ENCODE measurements around the gene API5. TPM values are rescaled to one million over a fixed set of nuclear protein-coding genes. Genes with fewer than 3 reads are reported as not detected.

The API5 gene
- total and polyA plus RNA-seq, 10 of the 15 experiments (the other 5 are each of a cell fraction or from before 2014, with no cell fraction given), result 52.0 to 193 (median 106) TPM

GRCh38 chr11:43278193-43278956 is 33.4 kb upstream of the API5 start:
- Histone ChIP-seq H3K4me1 (ENCODE audit: control insufficient read depth, insufficient read depth, low read length) (no peaks in the 10 kb centered on the region), H3K4me3 (no peak overlapping the region), H3K27ac (ENCODE audit: control insufficient read depth, insufficient read depth) (no peak overlapping the region), H3K36me3 (ENCODE audit: control insufficient read depth in 2 of 2, insufficient read depth in 2 of 2, low read length in 1 of 2) (no peaks in the 10 kb centered on the region), H4K20me1 (ENCODE audit: control insufficient read depth, insufficient read depth) (no peaks in the 10 kb centered on the region), H3K4me2 (ENCODE audit: control insufficient read depth, insufficient read depth) (no peak overlapping the region), H3K9me3 (replicated peaks; ENCODE audit: control insufficient read depth, insufficient read depth, low read length) (no peaks in the 10 kb centered on the region), H3K79me2 (ENCODE audit: control insufficient read depth, insufficient read depth, low read length) (no peaks in the 10 kb centered on the region), H3K27me3 (replicated peaks in 1 of 2; ENCODE audit: control insufficient read depth in 2 of 2, insufficient read depth in 2 of 2, low read length in 1 of 2) (no peaks in the 10 kb centered on the region), H2AFZ (ENCODE audit: control insufficient read depth, low read depth, low read length) (no peak overlapping the region), H3K9ac (ENCODE audit: control insufficient read depth, insufficient read depth, low read length) (no peak overlapping the region)
- RAD21 ChIA-PET (ENCODE audit: unreplicated experiment), result interaction anchor here (0.7 to 2.3 kb wide), 12 partner anchors 18 to 754 kb away, joined by 3 to 12 read pairs (median 4); no protein-coding TSS in a partner anchor
- intact Hi-C loops (cut with micrococcal nuclease; ENCODE audit: unreplicated experiment) (loop anchor here (1.0 to 2.0 kb wide), 2 partner anchors 508 to 1818 kb away; no protein-coding TSS in a partner anchor), in situ Hi-C loops (cut with MboI) (no loop called here)
- no TSS peak for BruUV-seq (replicated peaks)
- peak; percentile 85 for ATAC-seq
- POLR2A ChIA-PET, result no interaction called here
- CTCF ChIA-PET, result interaction anchor here (0.5 to 4.1 kb wide), 28 partner anchors 8 to 1818 kb away, joined by 3 to 40 read pairs (median 4); partner anchors contain the start of gene API5
- no peak for FAIRE-seq
- peak; percentile 76 for TF ChIP-seq RAD21 (IDR thresholded peaks at IDR 0.05; ENCODE audit: insufficient read depth, low read depth, low read length)
- TF ChIP-seq SMC3 (IDR thresholded peaks at IDR 0.05; ENCODE audit: borderline replicate concordance, low read length), result peak; percentile 36; the same call in 1 of the 2 replicates
- no peak for TF ChIP-seq MTA2 (IDR thresholded peaks at IDR 0.05; ENCODE audit: low read depth)
- peak; percentile 41 to 51 (median 44); a peak in 4 of 6 replicates for TF ChIP-seq CTCF (IDR thresholded peaks at IDR 0.05 in 2 of 3, conservative IDR thresholded peaks at IDR 0.05 in 1 of 3; ENCODE audit: control insufficient read depth in 2 of 3, extremely low read depth in 1 of 3, insufficient read depth in 1 of 3, low read depth in 3 of 3, low read length in 3 of 3)
- no peak for DNase-seq (ENCODE audit: low read depth, low spot score)
- WGBS (ENCODE audit: insufficient coverage, insufficient replicate concordance, low lambda C conversion rate, missing lambda C conversion rate), result 18% methylated on average over 9 of the region's 9 CpGs
- SMC1A ChIA-PET (ENCODE audit: uncharacterized antibody, unreplicated experiment), result interaction anchor here (0.5 to 1.7 kb wide), 16 partner anchors 10 to 1817 kb away, joined by 3 to 6 read pairs (median 3); no protein-coding TSS in a partner anchor
